GM19463 (cell line): ENCODE results near the gene RBM6.
A peak's percentile ranks its signal among the peaks of the same experiment; 100 is the strongest.
"Not testable (repeated sequence)": the region's sequence is repeated elsewhere in the genome, so short reads cannot be mapped to it uniquely, and the experiment has no call there.

Experiments used
- ATAC-seq: cut with Tn5 transposase; IDR thresholded peaks from one replicate; pipeline ENCODE4 v1.9.1; 2021; ENCODE audit warnings: mild to moderate bottlenecking, moderate library complexity; ENCODE audit not compliant: unreplicated experiment

The RBM6 gene

DNA sequence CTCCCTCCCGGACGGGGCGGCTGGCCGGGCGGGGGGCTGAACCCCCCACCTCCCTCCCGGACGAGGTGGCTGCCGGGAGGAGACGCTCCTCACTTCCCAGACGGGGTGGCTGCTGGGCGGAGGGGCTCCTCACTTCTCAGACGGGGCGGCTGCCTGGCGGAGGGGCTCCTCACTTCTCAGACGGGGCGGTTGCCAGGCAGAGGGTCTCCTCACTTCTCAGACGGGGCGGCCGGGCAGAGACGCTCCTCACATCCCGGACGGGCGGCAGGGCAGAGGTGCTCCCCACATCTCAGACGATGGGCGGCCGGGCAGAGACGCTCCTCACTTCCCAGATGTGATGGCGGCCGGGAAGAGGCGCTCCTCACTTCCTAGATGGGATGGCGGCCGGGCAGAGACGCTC is 145.0 kb downstream of the RBM6 start:
- not testable (repeated sequence) for ATAC-seq

DNA sequence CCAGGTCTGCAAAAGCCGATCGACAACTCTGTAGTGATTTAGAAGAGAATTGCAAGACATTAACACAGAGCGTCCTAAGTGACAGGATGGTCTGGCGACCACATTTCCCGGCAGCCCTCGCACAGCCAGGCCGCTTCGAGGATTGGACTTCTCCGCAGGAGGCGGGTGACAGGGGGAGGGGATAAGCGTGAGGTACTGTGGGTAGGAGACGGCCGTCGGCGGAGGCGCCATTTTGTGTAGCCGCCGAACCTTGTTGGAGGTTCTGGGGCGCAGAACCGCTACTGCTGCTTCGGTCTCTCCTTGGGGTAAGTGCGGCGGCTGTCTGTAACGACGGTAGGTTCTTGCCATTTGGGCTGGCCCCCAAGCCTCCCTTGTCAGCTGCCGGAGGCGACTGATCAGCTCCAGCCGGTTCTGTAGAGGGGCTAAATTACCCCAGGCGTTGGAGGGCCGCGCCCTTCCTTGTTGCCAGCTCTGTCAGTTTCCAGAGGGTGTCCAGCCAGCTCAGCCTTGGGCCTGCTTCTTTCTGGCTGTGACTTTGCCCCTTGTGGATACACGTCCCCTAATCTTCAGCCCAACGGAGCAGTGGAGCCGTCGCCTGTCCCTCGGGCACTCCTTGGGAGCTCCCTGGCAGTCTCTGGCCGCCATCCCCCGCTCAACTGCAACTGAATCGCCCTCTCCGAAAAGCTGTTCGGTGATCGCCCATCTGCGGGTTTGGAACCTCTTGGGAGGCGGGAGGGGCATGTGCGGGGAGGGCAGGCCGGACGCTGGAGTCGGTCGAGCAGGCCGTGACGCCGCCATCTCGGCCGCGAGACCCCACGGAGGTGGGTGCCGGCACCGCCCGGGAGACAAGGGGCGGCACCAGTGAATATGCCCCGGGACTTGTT is 149.0 kb downstream of the RBM6 start, which contains the start of gene RBM5:
TSS of gene RBM5 (plus strand) at position 195 of the 884 bp plus-strand sequence. CDS start 1,516 bp downstream, outside the sequence.
- ATAC-seq = peak; percentile 99

DNA sequence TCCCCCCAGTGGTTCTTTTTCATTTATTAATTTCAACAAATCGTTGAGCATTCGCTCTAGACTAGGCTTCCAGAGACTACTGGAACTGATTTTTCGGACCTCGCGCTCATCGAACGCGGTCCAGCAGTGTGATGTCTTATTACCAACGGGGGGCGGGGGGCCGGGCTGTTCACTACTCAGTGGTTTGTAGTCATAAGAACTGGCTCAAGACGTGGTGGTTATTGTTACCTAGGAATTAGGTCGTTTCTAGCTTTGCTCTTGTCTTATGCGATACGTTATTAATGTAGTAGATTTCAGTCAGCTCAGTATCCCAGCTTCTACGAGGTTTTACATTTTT is 149.6 kb downstream of the RBM6 start:
- no peak for ATAC-seq

DNA sequence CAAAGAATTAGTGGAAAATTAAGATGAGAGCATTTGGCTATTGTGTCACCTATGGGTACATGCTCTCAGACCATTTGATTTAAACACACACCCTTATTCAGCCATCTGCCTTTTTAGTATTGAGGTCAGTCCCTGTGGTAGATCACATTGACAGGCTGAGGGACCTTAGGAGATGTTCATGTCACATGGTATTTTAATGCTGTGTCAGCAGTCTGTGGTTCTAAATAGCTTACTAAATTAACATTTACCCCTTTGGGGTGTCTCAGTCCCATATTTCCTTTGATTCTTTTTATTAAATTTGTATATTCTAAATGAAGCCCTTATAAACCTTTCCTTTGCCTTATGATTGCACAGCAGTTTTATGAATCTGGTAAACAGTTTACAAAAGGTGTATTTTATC is 151.0 kb downstream of the RBM6 start:
- ATAC-seq = no peak

DNA sequence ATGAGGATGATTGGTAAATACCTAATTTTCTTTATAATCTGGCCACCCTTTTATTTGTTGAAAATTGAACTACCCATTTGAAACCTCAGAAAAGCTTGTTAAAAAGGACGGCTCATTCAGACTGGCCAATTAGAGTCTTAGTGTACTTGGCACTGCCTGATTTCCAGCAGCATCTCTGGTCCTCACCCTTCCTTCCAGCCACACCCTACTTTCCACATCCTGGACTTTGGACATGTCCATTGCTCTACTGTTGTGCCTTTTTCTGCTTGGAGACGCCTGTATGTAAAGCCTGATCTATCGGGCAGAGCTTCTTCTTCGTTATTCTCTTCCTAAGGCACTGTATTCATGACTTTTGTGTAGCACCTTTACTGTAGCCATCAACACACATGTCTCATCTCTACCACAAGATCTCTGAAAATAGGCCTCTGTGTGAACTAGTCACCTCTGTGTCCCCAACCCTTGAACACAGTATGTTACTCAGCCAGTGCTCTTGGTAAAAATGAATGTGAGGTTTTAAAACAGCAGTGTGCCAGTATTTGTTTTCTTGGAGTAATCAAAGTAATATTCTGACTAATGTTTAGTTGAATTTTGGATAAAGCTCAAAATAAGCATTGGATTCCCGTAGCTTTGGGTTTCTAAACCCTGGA is 155.5 kb downstream of the RBM6 start:
- ATAC-seq = no peak

DNA sequence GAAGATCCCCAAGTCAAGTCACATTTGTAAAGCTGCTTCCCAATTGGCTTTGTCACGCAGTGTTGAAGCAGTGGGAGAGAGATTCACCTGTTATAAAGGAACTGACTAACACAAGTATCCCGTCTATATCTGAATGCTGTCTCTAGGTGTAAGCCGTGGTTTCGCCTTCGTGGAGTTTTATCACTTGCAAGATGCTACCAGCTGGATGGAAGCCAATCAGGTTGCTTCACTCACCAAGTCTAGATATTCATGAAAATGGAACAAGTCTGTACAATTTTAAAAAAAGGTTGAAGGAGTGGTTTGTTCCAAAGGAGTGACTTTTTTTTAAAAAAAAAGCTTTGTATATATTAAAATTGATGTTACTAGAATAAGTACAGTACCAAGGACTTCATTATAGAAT is 160.4 kb downstream of the RBM6 start:
- ATAC-seq = no peak

DNA sequence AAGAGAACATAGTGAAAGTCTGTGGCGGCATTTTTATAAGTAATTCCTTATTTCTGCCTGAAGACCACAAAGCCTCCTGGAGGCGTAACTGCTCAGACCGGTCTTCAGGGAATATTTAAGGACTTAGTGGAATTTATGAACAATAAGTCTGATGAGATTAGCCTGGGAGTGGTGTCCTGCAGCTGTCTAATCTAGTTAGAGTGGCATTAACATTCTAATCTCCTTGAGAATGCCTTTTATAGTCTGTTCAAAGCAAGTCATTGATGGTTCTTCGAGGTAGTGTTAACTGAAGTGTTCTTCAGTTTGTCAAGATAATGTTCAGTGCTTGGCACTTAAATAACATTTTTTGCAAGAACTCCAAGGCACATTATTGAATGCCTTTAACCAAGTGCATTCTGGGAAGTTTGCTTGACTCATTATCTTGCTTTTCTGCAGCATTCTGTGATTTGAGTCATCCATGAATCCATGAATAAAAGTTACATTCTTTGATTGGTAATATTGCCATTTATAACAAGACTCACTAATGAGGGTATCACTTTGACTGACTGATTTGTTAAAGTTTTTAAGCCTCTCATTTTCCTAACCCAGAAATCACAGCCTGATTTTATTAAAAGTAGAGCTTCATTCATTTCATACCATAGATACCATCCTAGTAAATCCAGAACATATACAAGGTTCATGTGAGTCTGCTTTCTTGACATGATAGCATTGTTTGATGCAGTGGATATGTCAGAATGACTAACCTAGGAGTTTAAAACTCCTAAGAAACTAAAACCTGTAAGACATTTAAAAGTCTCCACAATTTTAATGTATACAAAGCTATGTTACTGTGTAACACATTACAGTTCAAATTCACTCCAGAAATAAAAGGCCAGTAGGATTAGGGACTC is 161.3 kb downstream of the RBM6 start:
- ATAC-seq = no peak

DNA sequence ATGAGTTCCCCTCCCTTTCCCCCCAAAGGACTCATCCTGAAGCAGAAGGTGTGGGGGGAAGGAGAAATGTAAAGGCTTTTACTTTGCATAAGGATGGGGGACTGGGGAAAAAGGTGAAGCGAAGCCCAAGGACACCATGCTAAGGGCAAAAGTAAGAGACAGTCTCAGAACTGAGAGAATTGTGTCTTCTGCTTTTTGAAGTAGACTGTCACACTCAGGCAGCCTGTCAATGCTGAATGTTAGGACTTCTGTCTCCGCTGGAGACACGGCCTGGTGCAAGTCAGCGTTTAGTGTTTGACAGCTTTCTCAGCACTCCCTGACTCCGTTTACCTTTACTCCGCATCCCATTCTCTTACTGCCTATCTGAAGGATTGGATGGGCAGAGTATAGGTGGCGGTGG is 162.6 kb downstream of the RBM6 start:
- no peak for ATAC-seq

DNA sequence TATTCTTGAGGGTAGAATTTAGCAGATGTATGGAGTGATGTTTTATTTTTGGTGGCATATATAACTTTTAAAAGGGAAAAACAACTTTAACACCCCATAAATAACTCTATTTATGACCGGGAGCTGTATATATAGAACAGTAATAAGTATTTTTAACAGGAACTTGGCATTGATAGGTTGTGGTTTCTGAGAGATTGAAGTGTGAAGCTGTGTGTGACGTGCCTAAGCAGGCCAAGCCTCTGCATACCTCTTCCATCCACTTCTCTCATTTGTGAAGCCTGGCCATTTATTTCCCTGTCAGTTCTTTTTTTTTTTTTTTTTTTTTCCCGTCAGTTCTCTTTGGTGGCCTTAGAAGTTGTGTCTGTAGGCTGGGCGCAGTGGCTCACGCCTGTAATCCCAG is 171.8 kb downstream of the RBM6 start:
- no peak for ATAC-seq

DNA sequence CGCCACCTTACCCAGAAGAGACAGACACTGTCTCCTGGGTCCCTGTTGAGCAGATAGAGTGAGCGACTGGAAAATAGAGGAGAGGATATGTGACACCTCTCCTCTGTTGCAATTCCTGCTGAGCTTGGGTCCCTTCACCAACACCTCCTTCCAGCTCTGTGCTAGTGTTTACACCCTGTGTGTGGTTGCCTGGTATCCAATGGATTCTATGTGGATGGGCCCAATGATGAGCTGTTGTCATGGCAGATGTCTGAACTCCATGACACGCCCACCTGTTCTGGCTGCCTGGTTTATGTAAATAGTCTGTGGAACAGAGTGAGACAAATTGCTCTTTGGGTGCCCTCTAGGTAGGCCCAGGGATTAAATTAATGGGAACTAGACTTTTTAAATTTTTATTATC is 172.5 kb downstream of the RBM6 start:
- no peak for ATAC-seq

DNA sequence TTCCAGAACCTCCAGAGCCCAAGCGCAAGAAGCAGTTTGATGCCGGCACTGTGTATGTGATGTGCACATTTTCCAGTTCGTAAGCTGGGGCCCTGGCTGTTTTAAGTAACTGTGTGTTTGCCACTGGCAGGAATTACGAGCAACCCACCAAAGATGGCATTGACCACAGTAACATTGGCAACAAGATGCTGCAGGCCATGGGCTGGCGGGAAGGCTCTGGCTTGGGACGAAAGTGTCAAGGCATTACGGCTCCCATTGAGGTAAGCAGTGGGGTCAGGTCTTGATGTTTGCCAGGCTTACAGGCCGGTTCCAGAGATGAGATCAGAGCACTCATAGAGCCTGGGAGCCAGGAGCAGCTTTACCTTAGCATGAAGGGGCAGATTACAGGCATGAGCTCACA is 177.2 kb downstream of the RBM6 start:
- no peak for ATAC-seq

DNA sequence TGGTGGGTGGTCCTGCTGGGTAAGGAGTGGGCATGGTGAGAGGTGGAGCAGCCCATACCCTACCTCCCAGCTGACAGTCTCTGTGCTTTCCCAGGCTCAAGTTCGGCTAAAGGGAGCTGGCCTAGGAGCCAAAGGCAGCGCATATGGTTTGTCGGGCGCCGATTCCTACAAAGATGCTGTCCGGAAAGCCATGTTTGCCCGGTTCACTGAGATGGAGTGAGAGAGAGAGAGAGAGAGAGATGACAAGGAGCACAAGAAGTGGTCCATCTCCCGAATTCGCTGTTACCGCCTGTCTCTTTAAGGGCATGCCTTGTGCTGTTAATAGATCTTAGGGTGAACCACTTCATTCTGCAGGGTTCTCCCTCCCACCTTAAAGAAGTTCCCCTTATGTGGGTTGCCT is 178.3 kb downstream of the RBM6 start:
- ATAC-seq = no peak

DNA sequence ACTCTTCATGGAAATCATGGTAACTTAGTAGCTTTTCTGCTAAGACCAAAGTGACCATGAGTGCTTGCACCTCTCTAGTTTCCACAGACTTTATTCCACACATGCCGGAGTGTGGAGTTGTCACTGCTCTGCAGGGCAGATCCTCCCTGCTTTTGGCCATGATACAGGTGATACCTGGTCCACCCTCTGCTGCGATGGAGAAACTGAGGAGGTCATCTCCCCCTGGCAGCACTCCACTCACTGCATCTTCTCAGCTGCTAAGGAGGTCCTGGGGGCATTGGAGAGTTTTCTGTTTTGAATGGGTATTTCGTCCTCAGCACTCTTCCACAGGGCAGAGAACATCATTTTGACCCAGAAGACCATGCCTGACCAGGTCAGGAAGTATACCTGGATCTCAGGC is 179.8 kb downstream of the RBM6 start:
- no peak for ATAC-seq

DNA sequence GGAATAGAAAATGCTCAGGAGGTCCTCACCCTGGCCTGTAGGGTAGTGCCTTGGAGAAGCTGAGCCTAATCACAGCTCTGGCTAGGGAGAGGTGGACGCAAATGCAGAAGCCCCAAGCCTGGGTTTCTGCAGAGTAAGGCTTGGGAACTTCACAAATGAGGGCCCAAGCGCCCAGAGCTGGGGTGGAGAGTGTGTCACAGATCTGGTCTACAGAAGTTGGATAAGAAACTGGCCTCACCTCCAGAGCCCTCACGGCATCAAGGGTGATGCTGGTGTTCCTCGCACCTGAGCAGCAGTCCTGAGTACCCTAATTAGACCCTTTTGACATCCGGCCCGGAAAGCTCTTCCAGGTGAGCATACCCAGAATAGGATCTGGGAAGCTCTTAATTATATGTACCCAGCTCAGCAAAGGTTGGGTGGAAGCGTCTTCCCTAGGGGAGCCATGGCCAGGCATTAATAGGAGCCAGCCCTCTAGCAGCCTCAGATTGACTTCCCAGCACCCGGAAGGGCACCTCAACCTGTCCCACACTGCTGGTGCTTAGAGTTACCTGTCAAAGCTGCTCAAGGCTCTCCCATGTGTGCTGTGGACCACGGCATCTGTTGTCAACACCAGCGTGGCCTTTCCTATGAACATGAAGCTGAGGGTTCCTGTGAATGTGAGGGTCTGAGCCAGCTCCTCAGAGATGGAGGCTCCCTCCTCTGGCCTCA is 180.6 kb downstream of the RBM6 start:
- ATAC-seq = no peak

DNA sequence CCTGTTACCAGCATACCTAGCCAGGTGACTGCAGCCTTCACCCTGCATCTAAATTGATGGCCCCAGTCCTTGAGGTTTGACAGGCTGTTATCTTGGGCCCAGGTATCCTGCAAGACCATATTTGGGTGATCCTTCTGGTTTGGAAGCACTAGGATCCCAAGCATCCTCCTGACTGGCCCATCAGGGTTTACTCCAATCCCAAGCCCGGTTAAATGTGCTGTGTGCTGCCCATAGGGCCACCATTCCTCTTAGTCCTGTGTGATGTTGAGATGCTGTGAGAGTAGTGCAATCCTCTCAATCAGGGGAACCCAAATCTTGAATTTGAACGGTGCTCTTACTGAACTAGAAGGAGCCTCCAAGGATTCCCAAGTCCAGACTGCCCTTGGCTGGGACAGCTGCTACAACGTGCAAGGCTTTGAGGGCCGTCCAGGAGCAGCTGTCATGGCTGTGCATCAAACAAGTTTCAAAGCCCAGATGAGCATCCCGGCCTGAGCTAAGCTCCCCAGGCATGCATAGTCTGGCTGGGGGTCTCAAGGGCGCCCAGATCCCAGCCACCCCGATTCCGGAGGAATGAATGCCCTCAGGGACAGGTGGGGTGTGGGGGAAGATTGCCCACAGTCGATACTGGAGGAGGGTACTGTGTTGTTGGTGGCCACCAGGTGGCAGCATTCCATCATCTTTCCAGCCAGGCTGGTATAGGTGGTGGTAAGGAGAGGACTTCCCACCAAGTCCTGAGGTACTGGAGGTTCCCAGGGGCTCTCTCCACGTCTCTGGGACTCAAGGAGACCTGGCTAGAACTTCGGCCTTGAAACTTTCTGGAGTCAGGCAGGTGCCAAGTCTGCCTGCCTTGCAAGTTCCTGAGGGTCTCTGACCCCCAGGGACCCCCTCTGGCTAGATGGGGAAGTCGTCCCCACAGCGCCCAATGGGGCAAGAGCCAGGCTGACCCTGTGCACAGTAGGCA is 181.4 kb downstream of the RBM6 start:
- no peak for ATAC-seq

DNA sequence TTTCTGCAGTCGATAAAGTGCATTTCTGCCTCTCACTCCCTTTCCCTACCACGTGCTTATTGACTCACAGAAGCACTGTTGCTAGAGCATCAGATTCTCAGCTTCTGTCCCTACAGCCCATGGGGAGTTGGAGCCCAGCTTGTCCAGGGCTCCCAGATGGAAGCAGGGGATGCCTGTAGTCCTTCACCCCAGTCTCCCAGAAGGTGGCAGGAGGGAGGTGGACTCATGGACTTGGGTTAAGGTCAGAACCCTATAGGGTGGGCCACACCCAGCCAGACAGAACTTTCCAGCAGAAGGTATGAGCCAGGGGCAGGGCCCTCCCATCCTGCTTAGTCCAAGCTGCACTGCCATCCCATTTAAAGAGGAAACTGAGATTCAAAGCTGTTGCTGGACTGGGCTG is 182.1 kb downstream of the RBM6 start:
- ATAC-seq = no peak

DNA sequence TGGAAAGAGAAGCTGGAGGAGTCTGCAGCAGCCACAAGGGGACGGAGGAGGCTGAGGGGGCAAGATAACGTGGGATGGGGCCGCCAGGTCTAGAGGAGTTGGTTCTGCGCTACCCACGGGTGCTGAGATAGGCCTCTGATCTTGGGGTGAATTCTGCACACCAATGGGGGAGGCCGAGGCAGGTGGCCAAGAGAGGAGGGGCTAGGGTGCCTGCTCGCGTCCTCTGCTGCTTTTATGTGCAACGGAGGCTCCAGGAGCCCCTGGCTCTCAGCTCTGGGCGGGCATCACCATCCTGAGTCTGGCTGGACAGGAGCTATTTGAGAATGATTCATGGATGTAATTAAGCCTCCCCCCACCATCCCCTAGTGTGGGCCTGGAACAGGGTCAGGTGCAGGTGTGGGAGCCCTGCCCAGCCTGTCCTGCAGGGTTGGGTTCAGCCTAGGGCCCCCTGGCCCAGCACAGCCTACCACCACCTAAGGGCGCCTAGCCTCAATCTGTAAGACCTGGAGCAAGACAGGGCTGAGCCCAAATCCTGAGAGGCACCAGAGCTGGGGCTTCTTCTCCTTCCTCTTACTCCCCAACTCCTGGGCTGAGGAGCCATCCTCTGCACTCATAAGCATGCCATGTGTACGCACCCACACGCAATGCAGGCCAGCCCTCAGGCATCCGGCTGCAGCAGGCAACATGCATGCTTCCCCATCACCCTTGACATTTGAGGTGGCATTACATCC is 182.9 kb downstream of the RBM6 start:
- ATAC-seq = no peak

DNA sequence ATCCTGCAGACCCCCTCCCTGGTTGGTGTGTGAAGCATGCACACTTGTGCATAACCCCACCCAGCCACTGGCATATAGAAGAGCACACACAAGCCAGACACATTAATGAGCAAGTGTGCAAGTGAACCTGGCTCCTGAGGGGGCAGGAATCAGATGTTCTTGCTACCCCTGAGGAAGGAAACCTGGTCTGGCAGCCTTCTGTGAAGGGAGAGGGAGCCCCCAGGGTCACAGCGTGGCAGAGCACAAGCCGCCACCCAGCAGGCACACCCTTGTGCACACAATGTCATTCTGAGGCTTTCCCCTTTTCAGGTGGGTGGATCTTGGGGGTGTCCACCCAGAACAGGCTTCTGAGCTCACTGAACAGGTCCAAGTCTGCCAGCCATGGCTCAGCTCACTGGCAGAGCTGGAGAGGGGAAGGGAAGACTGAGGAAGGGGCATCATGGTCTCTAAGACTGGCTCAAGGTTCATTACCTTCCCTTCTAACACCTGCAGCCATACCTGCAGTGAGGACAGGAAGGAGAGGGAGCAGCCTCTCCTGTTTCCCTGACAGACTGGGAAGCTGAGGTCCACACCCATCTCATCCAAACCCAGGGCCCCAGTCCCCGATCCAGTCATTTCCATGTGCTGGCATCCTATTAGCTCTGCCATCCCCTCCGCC is 183.6 kb downstream of the RBM6 start:
- no peak for ATAC-seq
